NCI-H460 (cell line): ENCODE measurements around the gene RPS24. TPM values are rescaled to one million over a fixed set of nuclear protein-coding genes. Genes with fewer than 3 reads are reported as not detected.
"Not testable (repeated sequence)": the region's sequence is repeated elsewhere in the genome, so short reads cannot be mapped to it uniquely, and the experiment has no call there.

Source experiments
- DNase-seq: peaks from one replicate; pipeline ENCODE4 v3.0.0-alpha.2; 2016; ENCODE audit warnings: low read depth; ENCODE audit errors: extremely low read depth
- total RNA-seq: library from RNA; depleted of rRNA; stranded (reverse); fragments of >200 nt; shearing (Covaris generic); gene quantifications from 2 replicates; pipeline ENCODE4 v1.2.3, GENCODE V29; 2014

Gene RPS24
- total RNA-seq, 1 experiment from 2014 or later = 5,641 TPM

DNA sequence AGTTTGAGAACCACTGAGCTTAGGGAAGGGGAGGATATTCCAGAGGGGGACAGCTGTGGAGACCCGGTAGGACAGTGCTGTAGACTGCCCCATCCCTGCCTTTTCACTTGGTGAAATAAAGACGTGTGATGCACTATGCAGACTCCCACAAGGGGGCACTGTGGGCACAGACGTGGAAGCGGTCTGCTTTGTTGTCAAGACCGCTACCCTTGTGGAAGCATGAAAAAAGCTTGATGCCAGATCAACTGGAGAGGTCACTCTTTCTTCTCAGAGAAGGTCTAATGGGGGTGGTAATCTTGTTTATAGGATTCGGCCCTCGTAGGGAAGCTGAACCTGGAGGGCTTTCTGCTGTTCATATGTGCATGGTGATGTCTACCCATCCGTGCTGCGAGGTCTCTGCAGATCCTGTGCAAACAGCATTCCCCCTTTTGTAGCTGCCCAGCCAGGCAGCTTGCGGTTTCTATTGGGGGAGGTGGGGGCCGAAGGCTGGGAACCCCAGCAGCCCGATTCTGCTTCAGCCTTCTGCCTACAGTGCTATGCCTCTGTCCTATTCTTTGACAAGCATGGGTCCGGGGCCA is 13.7 kb downstream of the RPS24 start:
- DNase-seq = peak; percentile 81

GRCh38 chr10:78049851-78050250 is 16.2 kb downstream of the RPS24 start:
- DNase-seq = no peak

DNA sequence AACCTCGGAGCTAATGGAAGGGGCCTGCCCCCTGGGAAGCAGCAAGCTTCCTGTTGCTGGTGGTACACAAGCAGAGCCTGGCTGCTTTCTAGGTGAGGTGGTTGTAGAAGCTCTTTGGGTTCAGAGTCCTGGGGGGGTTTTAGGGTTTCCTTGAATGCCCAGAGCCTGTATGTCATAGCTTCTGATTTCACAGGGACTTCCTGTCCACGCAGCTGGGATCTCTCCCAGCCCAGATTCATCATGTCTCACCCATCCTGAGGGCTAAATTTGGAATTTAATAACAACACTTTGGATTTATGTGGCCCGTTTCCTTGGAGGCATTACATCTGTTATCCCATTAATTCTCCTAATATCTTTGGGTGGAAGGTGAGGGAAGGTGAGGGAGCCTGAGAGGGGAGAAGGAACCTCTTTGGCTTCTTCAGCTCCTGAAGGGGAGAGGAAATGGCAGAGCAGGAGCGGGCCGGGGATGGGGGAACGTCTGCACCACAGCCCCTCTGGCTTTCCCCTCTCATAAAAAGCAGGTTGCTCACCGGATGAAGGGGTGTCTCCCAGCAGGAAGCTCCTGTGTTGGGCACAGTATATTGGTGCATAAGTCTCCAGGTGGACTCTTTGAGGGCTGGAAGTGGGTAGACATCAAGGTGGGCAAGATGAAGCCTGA is 19.7 kb downstream of the RPS24 start:
- DNase-seq = no peak

GRCh38 chr10:78058562-78058961 is 24.9 kb downstream of the RPS24 start:
- no peak for DNase-seq

DNA sequence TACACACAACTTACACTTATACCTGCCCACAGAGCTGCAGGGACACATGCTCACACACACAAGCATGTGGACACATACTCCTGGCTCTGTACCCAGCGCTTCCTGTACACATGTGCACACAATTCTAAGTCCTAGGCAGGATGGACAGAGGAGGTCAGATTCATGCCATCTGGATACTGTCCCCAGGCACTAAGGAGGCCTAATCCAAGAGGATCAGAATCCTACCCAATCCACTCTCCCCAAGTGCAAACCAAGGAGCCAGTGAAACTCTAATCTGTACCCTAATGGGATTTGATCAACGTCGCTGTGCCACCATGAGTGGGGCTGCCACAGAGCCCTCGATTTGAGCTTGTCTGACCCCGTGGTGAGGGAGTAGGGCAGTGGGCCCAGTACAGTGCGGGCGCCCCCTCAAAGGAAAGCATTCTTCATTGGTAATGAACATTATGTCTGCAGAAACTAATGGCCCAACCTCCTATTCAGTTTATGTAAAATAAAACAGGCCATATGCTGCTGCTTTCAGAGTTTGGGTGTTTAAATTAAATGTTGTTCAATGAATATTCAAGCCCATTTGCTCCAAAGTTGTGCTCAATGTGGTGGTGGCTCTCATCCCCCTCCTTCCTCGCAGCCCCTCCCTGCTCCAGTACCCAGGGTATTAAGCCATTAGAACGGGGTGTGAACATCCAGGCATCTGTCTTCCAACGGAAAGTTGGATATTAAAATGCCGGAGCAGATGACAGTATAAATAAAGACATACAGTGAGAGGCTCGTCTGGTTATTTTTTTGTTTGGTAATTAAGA is 26.4 kb downstream of the RPS24 start:
- DNase-seq = no peak

- no peak for DNase-seq
Measured at GRCh38 chr10:78062296-78062695, 28.6 kb downstream of the RPS24 start.

- no peak for DNase-seq
Measured at GRCh38 chr10:78063236-78063635, 29.6 kb downstream of the RPS24 start.

DNA sequence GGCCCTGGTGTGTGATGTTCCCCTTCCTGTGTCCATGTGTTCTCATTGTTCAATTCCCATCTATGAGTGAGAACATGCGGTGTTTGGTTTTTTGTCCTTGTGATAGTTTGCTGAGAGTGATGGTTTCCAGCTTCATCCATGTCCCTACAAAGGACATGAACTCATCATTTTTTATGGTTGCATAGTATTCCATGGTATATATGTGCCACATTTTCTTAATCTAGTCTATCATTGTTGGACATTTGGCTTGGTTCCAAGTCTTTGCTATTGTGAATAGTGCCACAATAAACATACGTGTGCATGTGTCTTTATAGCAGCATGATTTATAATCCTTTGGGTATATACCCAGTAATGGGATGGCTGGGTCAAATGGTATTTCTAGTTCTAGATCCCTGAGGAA is 31.3 kb downstream of the RPS24 start:
- not testable (repeated sequence) for DNase-seq

- no peak for DNase-seq
Measured at GRCh38 chr10:78065611-78066010, 31.9 kb downstream of the RPS24 start.

DNA sequence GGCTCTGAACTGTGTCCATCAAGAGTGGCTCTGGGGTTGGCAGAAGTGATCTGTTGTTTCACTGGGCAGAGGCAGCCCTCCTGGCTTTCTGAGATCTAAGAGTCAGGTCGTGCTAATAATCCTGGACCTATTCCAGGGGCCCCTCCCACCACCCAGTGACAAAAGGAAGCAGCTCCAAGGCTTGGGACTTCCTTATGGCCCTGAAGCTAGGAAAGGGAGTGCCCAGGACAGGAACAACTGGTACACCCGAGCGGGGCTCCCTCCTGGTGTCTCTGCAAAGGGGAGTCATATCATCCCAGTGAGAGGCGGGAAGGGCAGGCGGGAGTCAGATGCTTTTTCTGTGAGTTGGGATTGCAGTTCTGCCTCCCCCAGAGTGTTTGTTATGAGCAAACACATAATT is 32.3 kb downstream of the RPS24 start:
- no peak for DNase-seq

DNA sequence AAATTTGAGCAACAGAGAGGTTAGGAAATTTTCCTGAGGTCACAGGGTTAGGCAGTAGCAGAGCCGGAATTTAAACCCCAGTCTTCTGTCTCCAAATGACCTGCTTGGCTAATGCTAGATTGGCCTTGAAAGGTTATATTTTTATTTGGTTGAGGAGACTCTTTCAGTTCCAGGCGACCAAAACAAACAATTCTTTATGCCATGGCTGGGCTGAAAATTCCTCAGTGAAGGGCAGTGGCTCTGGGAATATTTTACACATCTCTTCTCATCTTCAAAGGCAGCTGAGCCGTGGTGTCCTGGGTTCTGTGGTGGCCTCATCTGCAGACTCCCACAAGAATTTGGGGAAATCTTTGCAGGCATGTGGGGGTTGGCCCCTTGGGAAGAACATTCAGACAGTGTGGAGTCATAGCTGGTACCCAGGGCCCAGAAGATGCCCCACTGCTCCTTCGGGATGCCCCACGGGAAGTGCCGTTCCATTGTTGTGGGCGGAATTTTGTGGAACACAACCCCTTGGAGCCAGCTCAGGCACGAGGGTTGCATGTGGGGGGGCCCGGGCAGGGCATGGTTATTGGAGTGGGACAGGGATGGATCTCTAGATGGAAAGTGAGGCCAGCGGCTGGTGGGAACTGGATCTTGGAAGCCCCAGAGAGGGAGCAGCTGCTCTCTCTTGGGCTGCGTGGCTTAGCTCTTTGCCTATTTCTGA is 33.2 kb downstream of the RPS24 start:
- DNase-seq = no peak

GRCh38 chr10:78069151-78069550 is 35.5 kb downstream of the RPS24 start:
- no peak for DNase-seq

- DNase-seq = not testable (repeated sequence)
Measured at GRCh38 chr10:78070064-78070463, 36.4 kb downstream of the RPS24 start.

DNA sequence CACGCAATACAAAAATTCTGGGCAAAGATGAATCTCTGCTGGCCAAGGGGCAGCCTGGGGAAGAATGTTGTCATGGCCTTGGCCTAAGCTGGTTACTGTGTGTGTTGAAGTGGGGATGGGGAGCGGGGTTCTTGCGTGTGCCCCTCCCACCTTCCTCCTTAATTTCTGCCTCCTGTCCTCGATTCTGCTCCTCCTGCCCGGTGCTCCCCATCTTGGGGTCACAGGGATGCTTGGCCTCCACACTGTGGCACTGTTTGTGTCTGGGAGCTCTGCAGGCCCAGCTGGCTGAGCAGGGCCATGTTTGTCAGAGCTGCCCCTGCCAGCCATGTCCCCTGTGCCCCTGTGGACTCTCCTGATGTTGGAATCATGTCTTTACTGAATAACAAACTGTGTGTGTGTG is 37.1 kb downstream of the RPS24 start:
- no peak for DNase-seq

DNA sequence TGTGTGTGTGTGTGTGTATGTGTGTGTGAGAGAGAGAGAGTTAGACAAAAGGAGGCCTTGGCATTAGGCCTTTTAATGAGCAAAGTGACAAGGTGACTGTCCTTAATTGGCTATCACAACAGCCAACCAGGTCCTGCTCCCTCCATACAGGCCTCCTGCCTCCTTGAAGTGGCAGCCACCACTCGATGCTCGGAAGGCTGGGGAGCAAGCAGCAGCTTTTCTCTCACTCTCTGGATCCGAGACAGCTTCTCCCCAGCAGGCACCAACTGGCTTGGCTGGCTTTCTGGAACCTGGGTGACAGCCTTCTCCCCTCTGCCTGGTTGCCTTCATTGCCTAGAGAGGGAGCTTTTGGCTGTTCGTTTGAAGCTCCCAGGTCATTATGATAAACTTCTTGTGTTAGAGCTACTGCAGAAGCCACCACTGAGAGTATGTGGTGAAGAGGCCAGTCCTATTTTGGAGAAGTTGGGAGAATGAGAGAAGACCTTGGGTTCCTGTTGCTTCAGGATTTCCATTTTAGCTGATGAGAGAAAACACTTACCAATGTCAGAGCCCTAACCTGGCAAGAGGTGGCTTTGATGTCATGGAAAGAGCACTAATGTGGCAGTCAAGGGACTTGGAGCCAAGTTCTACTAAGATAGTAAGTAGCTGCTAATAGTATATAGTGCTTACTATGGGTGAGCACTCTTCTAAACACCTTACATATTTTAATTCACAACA is 37.6 kb downstream of the RPS24 start:
- no peak for DNase-seq

GRCh38 chr10:78071857-78072179 is 38.2 kb downstream of the RPS24 start:
- no peak for DNase-seq

- no peak for DNase-seq
Measured at GRCh38 chr10:78072504-78072903, 38.8 kb downstream of the RPS24 start.

DNA sequence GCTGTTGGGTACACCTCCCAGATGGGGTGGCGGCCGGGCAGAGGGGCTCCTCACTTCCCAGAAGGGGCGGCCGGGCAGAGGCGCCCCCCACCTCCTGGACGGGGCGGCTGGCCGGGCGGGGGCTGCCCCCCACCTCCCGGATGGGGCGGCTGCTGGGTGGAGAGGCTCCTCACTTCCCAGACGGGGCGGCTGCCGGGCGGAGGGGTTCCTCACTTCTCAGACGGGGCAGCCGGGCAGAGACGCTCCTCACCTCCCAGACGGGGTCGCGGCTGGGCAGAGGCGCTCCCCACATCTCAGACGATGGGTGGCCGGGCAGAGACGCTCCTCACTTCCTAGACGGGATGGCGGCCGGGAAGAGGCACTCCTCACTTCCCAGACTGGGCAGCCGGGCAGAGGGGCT is 42.1 kb downstream of the RPS24 start:
- DNase-seq = not testable (repeated sequence)

GRCh38 chr10:78078539-78079330 is 45.1 kb downstream of the RPS24 start:
- no peak for DNase-seq

DNA sequence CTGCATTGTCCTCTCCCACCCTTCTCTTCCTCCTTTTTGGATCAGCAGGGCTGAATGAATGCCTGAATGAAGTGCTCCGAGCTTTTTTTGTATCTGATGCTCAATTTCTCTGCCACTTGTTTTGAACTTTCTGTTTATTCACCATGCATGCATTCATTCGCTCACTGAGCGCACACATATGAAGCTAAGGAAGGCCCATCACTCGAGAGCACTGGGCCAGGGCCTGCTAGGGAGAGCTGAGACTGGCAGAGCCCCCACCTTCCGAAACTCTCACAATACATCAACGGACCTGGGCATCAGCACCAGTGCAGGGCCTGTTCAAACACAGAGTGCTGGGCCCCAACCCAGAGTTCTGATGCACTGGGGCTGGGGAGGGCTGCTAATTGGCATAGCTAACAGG is 45.7 kb downstream of the RPS24 start:
- no peak for DNase-seq
